IMR-90 (cell line): ENCODE measurements around the gene MAGOH. TPM values are rescaled to one million over a fixed set of nuclear protein-coding genes. Genes with fewer than 3 reads are reported as not detected.
"Not testable (repeated sequence)": the region's sequence is repeated elsewhere in the genome, so short reads cannot be mapped to it uniquely, and the experiment has no call there.

Experiments
- ATAC-seq: fragments of 200-7000 bp; cut with Tn5 transposase; 2 replicates; pipeline ENCODE4 v1.9.1; 2020; ENCODE audit warnings: low read depth, mild to moderate bottlenecking, moderate library complexity
- BruUV-seq: library from RNA; stranded (reverse); fragments of 400-500 nt; replicated peaks from 2 replicates; lab custom pipeline; 2021; lab: Mats Ljungman, UMichigan
- CTCF ChIA-PET: fragments of 300-600 bp; formaldehyde crosslinking; extraction: SDS; loops from one replicate; lab custom pipeline; 2021; ENCODE audit warnings: antibody characterized with exemption; lab: Yijun Ruan, JAX
- POLR2A ChIA-PET: fragments of 300-600 bp; sonication (Branson Sonifier 250); formaldehyde crosslinking; loops from one replicate; lab custom pipeline; 2022; ENCODE audit warnings: antibody characterized with exemption; ENCODE audit not compliant: unreplicated experiment; lab: Charles Lee
- DNase-seq: peaks from one replicate; pipeline ENCODE4 v3.0.0; 2013
- H2AFZ ChIP-seq: replicated peaks from 2 replicates; pipeline ENCODE3; 2013; ENCODE audit warnings: low read length, mild to moderate bottlenecking; ENCODE audit not compliant: poor library complexity
- H2AK5ac ChIP-seq: 2 replicates; pipeline ENCODE4 v1.6.1; 2013; ENCODE audit warnings: low read depth, low read length, inconsistent platforms
- H2AK9ac ChIP-seq: replicated peaks from 2 replicates; pipeline ENCODE3; 2013; ENCODE audit warnings: mild to moderate bottlenecking, low read depth, low read length, moderate library complexity; ENCODE audit not compliant: poor library complexity
- H2BK120ac ChIP-seq: 2 replicates; pipeline ENCODE4 v1.6.1; 2013; ENCODE audit warnings: low read depth, low read length, inconsistent platforms
- H2BK15ac ChIP-seq: 3 replicates; pipeline ENCODE4 v1.6.1; 2013; ENCODE audit warnings: low read depth, low read length, inconsistent platforms
- H2BK20ac ChIP-seq: 2 replicates; pipeline ENCODE4 v1.6.1; 2013; ENCODE audit warnings: low read depth, mild to moderate bottlenecking, inconsistent platforms, low read length, moderate library complexity
- H2BK5ac ChIP-seq: 2 replicates; pipeline ENCODE4 v1.6.1; 2013; ENCODE audit warnings: mild to moderate bottlenecking, low read depth, low read length, inconsistent platforms; ENCODE audit not compliant: poor library complexity, severe bottlenecking
- H3K14ac ChIP-seq: replicated peaks from 2 replicates; pipeline ENCODE4 v1.6.1; 2013; ENCODE audit warnings: low read depth, low read length, inconsistent platforms
- H3K18ac ChIP-seq: 2 replicates; pipeline ENCODE4 v1.6.1; 2013; ENCODE audit warnings: low read depth, low read length, control low read depth
- H3K23ac ChIP-seq: 2 replicates; pipeline ENCODE4 v1.6.1; 2013; ENCODE audit warnings: low read depth, low read length, inconsistent platforms
- H3K27ac ChIP-seq: 2 replicates; pipeline ENCODE4 v1.5.1; 2013; ENCODE audit warnings: mild to moderate bottlenecking, control low read depth, low read length; ENCODE audit not compliant: insufficient read depth
- H3K27me3 ChIP-seq: 2 replicates; pipeline ENCODE4 v1.6.1; 2013; ENCODE audit warnings: low read length; ENCODE audit not compliant: control insufficient read depth, insufficient read depth
- H3K36me3 ChIP-seq: 2 replicates; pipeline ENCODE4 v1.6.1; 2013; ENCODE audit warnings: low read length, mixed read lengths; ENCODE audit not compliant: control insufficient read depth, insufficient read depth
- H3K4ac ChIP-seq: 2 replicates; pipeline ENCODE4 v1.6.1; 2013; ENCODE audit warnings: low read depth, low read length, inconsistent platforms
- H3K4me1 ChIP-seq: 2 replicates; pipeline ENCODE4 v1.6.1; 2013; ENCODE audit warnings: low read length, mixed read lengths; ENCODE audit not compliant: control insufficient read depth, insufficient read depth
- H3K4me2 ChIP-seq: 2 replicates; pipeline ENCODE4 v1.6.1; 2013; ENCODE audit warnings: low read depth, mild to moderate bottlenecking, control low read depth, low read length, moderate library complexity
- H3K4me3 ChIP-seq: 2 replicates; pipeline ENCODE4 v1.5.1; 2013; ENCODE audit warnings: low read depth, mild to moderate bottlenecking, control low read depth, low read length, moderate library complexity; ENCODE audit not compliant: insufficient read depth
- H3K56ac ChIP-seq: 2 replicates; pipeline ENCODE4 v1.6.1; 2013; ENCODE audit warnings: low read length, inconsistent platforms; ENCODE audit not compliant: insufficient read depth; ENCODE audit errors: extremely low read depth
- H3K79me1 ChIP-seq, 2 experiments: 2 replicates each; pipeline ENCODE4 v1.6.1; 2013; ENCODE audit warnings: low read length in 2 of 2, inconsistent platforms in 1 of 2, low read depth in 1 of 2
- H3K9ac ChIP-seq: 2 replicates; pipeline ENCODE4 v1.6.1; 2013; ENCODE audit warnings: low read depth, low read length, control low read depth
- H3K9me1 ChIP-seq: 2 replicates; pipeline ENCODE4 v1.6.1; 2013; ENCODE audit warnings: low read length, inconsistent platforms; ENCODE audit not compliant: insufficient read depth
- H3K9me3 ChIP-seq: 2 replicates; pipeline ENCODE4 v1.6.1; 2013; ENCODE audit warnings: low read length; ENCODE audit not compliant: control insufficient read depth, insufficient read depth
- H4K20me1 ChIP-seq: 2 replicates; pipeline ENCODE4 v1.6.1; 2013; ENCODE audit warnings: low read length, inconsistent platforms; ENCODE audit not compliant: insufficient read depth
- H4K5ac ChIP-seq: 2 replicates; pipeline ENCODE4 v1.6.1; 2013; ENCODE audit warnings: mild to moderate bottlenecking, low read depth, low read length, control low read depth
- H4K8ac ChIP-seq, 2 experiments: 2 replicates each; pipeline ENCODE4 v1.6.1; 2013; ENCODE audit warnings: low read depth in 2 of 2, low read length in 2 of 2, control low read depth in 1 of 2, inconsistent platforms in 1 of 2
- H4K91ac ChIP-seq: 2 replicates; pipeline ENCODE4 v1.6.1; 2013; ENCODE audit warnings: low read depth, low read length, inconsistent platforms; ENCODE audit not compliant: insufficient read depth
- BHLHE40 ChIP-seq: fragments of 150-350 bp; IDR thresholded peaks from 2 replicates; pipeline ENCODE4 v1.6.1; 2016; ENCODE audit warnings: mild to moderate bottlenecking, low read depth, low read length
- WGBS, 2 experiments: methylation state at CpG; one replicate each; pipeline versions ENCODE4 v1.1.5 to v1.1.7; 2013; ENCODE audit warnings: missing lambda C conversion rate in 2 of 2; ENCODE audit not compliant: insufficient read length in 1 of 2; ENCODE audit errors: extremely low coverage in 2 of 2; 5-methylcytosine and 5-hydroxymethylcytosine counted together
- dilution Hi-C: fragments of 300-500 bp; cut with HindIII; formaldehyde crosslinking; loops from one replicate; pipeline ENCODE4 v1.14.3; 2018; ENCODE audit warnings: low sequenced_read_pairs; ENCODE audit not compliant: unreplicated experiment
- in situ Hi-C: fragments of 300-500 bp; cut with MboI; formaldehyde crosslinking; loops from 3 replicates; pipeline ENCODE4 v1.14.3; 2019; ENCODE audit warnings: low sequenced_read_pairs, inconsistent platforms, mixed read lengths
- intact Hi-C: fragments of 100-400 bp; cut with micrococcal nuclease; formaldehyde crosslinking; loops from 2 replicates; pipeline ENCODE4 v1.10.0; 2022
- polyA plus RNA-seq, 3 experiments: library from polyadenylated mRNA; depleted of rRNA; stranded (reverse); fragments of >200 nt; gene quantifications; 2 replicates each; pipeline ENCODE4 v1.2.3, GENCODE V29; 2012; ENCODE audit warnings: low replicate concordance in 1 of 3
- total RNA-seq: library from RNA; depleted of rRNA; stranded (reverse); fragments of >200 nt; gene quantifications from 2 replicates; pipeline ENCODE4 v1.2.3, GENCODE V29; 2012

The MAGOH gene
- total and polyA plus RNA-seq, 2 of the 4 experiments (the other 2 are of a cell fraction), result 3.8 to 26.3 TPM

- no peak for TF ChIP-seq BHLHE40
These were observed 46.1 kb upstream of the MAGOH start (continued) for GRCh38 chr1:53284224-53285020.

- H3K4ac ChIP-seq, H4K5ac ChIP-seq, BruUV-seq, H3K4me2 ChIP-seq, H3K18ac ChIP-seq, H3K4me3 ChIP-seq, H3K56ac ChIP-seq, H2AK5ac ChIP-seq, H3K27ac ChIP-seq, intact Hi-C loops, DNase-seq, H3K14ac ChIP-seq, dilution Hi-C loops, H4K20me1 ChIP-seq, in situ Hi-C loops, H3K4me1 ChIP-seq, H3K27me3 ChIP-seq, H2AFZ ChIP-seq, POLR2A ChIA-PET, H2BK15ac ChIP-seq, H3K36me3 ChIP-seq, H3K9me3 ChIP-seq, H3K9me1 ChIP-seq, H3K23ac ChIP-seq, H2BK5ac ChIP-seq, H4K8ac ChIP-seq, CTCF ChIA-PET, H2BK120ac ChIP-seq, H4K91ac ChIP-seq, H3K9ac ChIP-seq, H3K79me1 ChIP-seq, H2AK9ac ChIP-seq, ATAC-seq, H2BK20ac ChIP-seq: not testable (repeated sequence)
- WGBS, 2 experiments, result no CpG with 5 or more reads among the region's 12 CpGs
These were observed 44.8 kb upstream of the MAGOH start for GRCh38 chr1:53283156-53283555.
